HepG2 (cell line): ENCODE results near the gene FAM171A2. TPM values are rescaled to one million over a fixed set of nuclear protein-coding genes. Genes with fewer than 3 reads are reported as not detected.
A peak's percentile ranks its signal among the peaks of the same experiment; 100 is the strongest.

Source experiments
- CBX1 ChIP-seq: IDR thresholded peaks from one replicate; pipeline ENCODE4 v1.6.1; 2016; ENCODE audit warnings: antibody characterized with exemption, low read depth
- FOXM1 ChIP-seq: sonication (generic); formaldehyde crosslinking; IDR thresholded peaks from 2 replicates; pipeline ENCODE4 v1.5.0; 2020; ENCODE audit warnings: missing genetic modification reagents
- HCFC1 ChIP-seq: fragments of 150-350 bp; IDR thresholded peaks from 2 replicates; pipeline ENCODE4 v1.6.1; 2014; ENCODE audit warnings: low read depth, low read length
- HNRNPLL ChIP-seq: fragments of 200-400 bp; formaldehyde crosslinking; IDR thresholded peaks from 2 replicates; pipeline ENCODE4 v1.6.1; 2017; ENCODE audit warnings: mild to moderate bottlenecking, low read depth, low read length; ENCODE audit not compliant: poor library complexity, severe bottlenecking
- HOXA3 ChIP-seq: sonication (generic); formaldehyde crosslinking; IDR thresholded peaks from 2 replicates; pipeline ENCODE4 v1.5.0; 2020; ENCODE audit warnings: missing genetic modification reagents
- IRF1 ChIP-seq: sonication (generic); formaldehyde crosslinking; IDR thresholded peaks from 2 replicates; pipeline ENCODE4 v1.4.0; 2020; ENCODE audit warnings: low read depth, mild to moderate bottlenecking, missing genetic modification reagents
- PBX3 ChIP-seq: sonication (generic); formaldehyde crosslinking; IDR thresholded peaks from 2 replicates; pipeline ENCODE4 v1.8.1; 2023; ENCODE audit warnings: missing genetic modification reagents, inconsistent platforms, borderline replicate concordance
- POLR2AphosphoS2 ChIP-seq: IDR thresholded peaks from 2 replicates; pipeline ENCODE4 v1.6.1; 2011; ENCODE audit warnings: low read depth, low read length, improper control_type of control experiment
- PRDM15 ChIP-seq: sonication (generic); formaldehyde crosslinking; IDR thresholded peaks from 2 replicates; pipeline ENCODE4 v1.4.0; 2020; ENCODE audit warnings: missing genetic modification reagents
- TBP ChIP-seq: sonication (generic); formaldehyde crosslinking; IDR thresholded peaks from 2 replicates; pipeline ENCODE4 v1.5.0; 2020; ENCODE audit warnings: missing genetic modification reagents
- TCF7 ChIP-seq: sonication (generic); IDR thresholded peaks from 2 replicates; pipeline ENCODE4 v1.6.1; 2016; ENCODE audit warnings: antibody characterized with exemption, low read depth
- TEAD2 ChIP-seq: sonication (generic); formaldehyde crosslinking; IDR thresholded peaks from 2 replicates; pipeline ENCODE4 v1.9.0; 2021; ENCODE audit warnings: missing genetic modification reagents
- XBP1 ChIP-seq: sonication (generic); formaldehyde crosslinking; IDR thresholded peaks from 2 replicates; pipeline ENCODE4 v1.5.0; 2020; ENCODE audit warnings: missing genetic modification reagents
- YY1 ChIP-seq: IDR thresholded peaks from 2 replicates; pipeline ENCODE4 v1.6.1; 2011; ENCODE audit warnings: low read length, low read depth, moderate library complexity, mild to moderate bottlenecking; ENCODE audit not compliant: insufficient read depth, insufficient replicate concordance
- ZBTB21 ChIP-seq: sonication (generic); formaldehyde crosslinking; IDR thresholded peaks from 2 replicates; pipeline ENCODE4 v1.4.0; 2020; ENCODE audit warnings: missing genetic modification reagents
- ZNF234 ChIP-seq: sonication (generic); formaldehyde crosslinking; conservative IDR thresholded peaks from 2 replicates; pipeline ENCODE4 v1.5.1; 2020; ENCODE audit warnings: mild to moderate bottlenecking, missing genetic modification reagents
- ZNF256 ChIP-seq: sonication (generic); formaldehyde crosslinking; conservative IDR thresholded peaks from 2 replicates; pipeline ENCODE4 v1.4.0; 2020; ENCODE audit warnings: missing genetic modification reagents
- ZNF652 ChIP-seq: IDR thresholded peaks from 2 replicates; pipeline ENCODE4 v1.6.1; 2016; ENCODE audit warnings: low read depth, borderline replicate concordance
- ZNF660 ChIP-seq: sonication (generic); formaldehyde crosslinking; IDR thresholded peaks from 2 replicates; pipeline ENCODE4 v1.5.1; 2020; ENCODE audit warnings: mild to moderate bottlenecking, low read depth, missing genetic modification reagents, borderline replicate concordance
- polyA plus RNA-seq, 8 experiments: library from polyadenylated mRNA; depleted of rRNA in 3 of 8; stranded (reverse) in 7 of 8; unstranded in 1 of 8; fragments of >200 nt; fragmentation: Illumina TruSeq in 4 of 8; extraction: Trizol in 4 of 8; gene quantifications; 2 replicates each; pipeline versions ENCODE4 v1.2.1 to v1.2.3, GENCODE V29; 2011 to 2016; ENCODE audit warnings: low read depth in 4 of 8, missing spikeins in 1 of 8, mixed read lengths in 1 of 8; ENCODE audit not compliant: insufficient read depth in 1 of 8
- total RNA-seq, 5 experiments: library from RNA; depleted of rRNA; stranded (reverse); fragments of >200 nt; fragmentation: Illumina TruSeq; extraction: Trizol; gene quantifications; 2 replicates each; pipeline ENCODE4 v1.2.3, GENCODE V29; 2016; ENCODE audit warnings: low read depth in 1 of 5
- TF ChIP-seq, protein P1 (sequence below): IDR thresholded peaks from 2 replicates; pipeline ENCODE4 v1.6.1; 2012; ENCODE audit warnings: low read length, improper control_type of control experiment
- TF ChIP-seq, protein P2 (sequence below): IDR thresholded peaks from 2 replicates; pipeline ENCODE4 v1.6.1; 2016

Gene FAM171A2
- total and polyA plus RNA-seq, 2 of the 13 experiments (the other 11 are each of a cell fraction or from before 2014, with no cell fraction given), result 1.8 to 3.6 TPM

- TF ChIP-seq, protein P1, sequence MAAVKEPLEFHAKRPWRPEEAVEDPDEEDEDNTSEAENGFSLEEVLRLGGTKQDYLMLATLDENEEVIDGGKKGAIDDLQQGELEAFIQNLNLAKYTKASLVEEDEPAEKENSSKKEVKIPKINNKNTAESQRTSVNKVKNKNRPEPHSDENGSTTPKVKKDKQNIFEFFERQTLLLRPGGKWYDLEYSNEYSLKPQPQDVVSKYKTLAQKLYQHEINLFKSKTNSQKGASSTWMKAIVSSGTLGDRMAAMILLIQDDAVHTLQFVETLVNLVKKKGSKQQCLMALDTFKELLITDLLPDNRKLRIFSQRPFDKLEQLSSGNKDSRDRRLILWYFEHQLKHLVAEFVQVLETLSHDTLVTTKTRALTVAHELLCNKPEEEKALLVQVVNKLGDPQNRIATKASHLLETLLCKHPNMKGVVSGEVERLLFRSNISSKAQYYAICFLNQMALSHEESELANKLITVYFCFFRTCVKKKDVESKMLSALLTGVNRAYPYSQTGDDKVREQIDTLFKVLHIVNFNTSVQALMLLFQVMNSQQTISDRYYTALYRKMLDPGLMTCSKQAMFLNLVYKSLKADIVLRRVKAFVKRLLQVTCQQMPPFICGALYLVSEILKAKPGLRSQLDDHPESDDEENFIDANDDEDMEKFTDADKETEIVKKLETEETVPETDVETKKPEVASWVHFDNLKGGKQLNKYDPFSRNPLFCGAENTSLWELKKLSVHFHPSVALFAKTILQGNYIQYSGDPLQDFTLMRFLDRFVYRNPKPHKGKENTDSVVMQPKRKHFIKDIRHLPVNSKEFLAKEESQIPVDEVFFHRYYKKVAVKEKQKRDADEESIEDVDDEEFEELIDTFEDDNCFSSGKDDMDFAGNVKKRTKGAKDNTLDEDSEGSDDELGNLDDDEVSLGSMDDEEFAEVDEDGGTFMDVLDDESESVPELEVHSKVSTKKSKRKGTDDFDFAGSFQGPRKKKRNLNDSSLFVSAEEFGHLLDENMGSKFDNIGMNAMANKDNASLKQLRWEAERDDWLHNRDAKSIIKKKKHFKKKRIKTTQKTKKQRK, result no peak
- TF ChIP-seq XBP1 (CRISPR knock-in tag) (no peak), ZNF256 (CRISPR knock-in tag) (no peak), ZBTB21 (no peak), YY1 (no peak), FOXM1 (0 out of 2 replicates have a peak, but pooled peaks have one; percentile 25), POLR2AphosphoS2 (no peak), HNRNPLL (no peak), ZNF660 (CRISPR knock-in tag) (no peak), TEAD2 (no peak), CBX1 (peak; percentile 37), ZNF234 (no peak), TCF7 (no peak), HOXA3 (CRISPR knock-in tag) (peak; percentile 33; the same call in 1 of the 2 replicates), ZNF652 (no peak), PBX3 (CRISPR knock-in tag) (no peak), IRF1 (CRISPR knock-in tag) (no peak), HCFC1 (no peak), PRDM15 (no peak), TBP (CRISPR knock-in tag) (no peak)
- TF ChIP-seq, protein P2, sequence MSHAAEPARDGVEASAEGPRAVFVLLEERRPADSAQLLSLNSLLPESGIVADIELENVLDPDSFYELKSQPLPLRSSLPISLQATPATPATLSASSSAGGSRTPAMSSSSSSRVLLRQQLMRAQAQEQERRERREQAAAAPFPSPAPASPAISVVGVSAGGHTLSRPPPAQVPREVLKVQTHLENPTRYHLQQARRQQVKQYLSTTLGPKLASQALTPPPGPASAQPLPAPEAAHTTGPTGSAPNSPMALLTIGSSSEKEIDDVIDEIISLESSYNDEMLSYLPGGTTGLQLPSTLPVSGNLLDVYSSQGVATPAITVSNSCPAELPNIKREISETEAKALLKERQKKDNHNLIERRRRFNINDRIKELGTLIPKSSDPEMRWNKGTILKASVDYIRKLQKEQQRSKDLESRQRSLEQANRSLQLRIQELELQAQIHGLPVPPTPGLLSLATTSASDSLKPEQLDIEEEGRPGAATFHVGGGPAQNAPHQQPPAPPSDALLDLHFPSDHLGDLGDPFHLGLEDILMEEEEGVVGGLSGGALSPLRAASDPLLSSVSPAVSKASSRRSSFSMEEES (CRISPR knock-in tag), result no peak
These were observed 12.9 kb downstream of the FAM171A2 start (continued) for GRCh38 chr17:44350733-44351226.
